HS-5 (cell line): Measurements from ENCODE around the gene TRPM7.
"Not testable (repeated sequence)": the region's sequence is repeated elsewhere in the genome, so short reads cannot be mapped to it uniquely, and the experiment has no call there.

Source experiments
- DNase-seq: peaks from one replicate; pipeline ENCODE4 v3.0.0-alpha.2; 2012; ENCODE audit warnings: low read depth

Gene TRPM7

GRCh38 chr15:50655555-50655954 lies 31.0 kb downstream of the TRPM7 start:
- DNase-seq, result no peak

- DNase-seq, result no peak
Measured at GRCh38 chr15:50653156-50653743, 33.3 kb downstream of the TRPM7 start.

GRCh38 chr15:50652671-50653070 lies 33.9 kb downstream of the TRPM7 start:
- DNase-seq, result no peak

GRCh38 chr15:50641318-50641717 lies 45.3 kb downstream of the TRPM7 start:
- DNase-seq, result no peak

- DNase-seq, result no peak
Measured at GRCh38 chr15:50636146-50636545, 50.5 kb downstream of the TRPM7 start.

GRCh38 chr15:50633653-50634052 lies 52.9 kb downstream of the TRPM7 start:
- no peak for DNase-seq

- DNase-seq, result no peak
Measured at GRCh38 chr15:50628421-50628820, 58.2 kb downstream of the TRPM7 start.

GRCh38 chr15:50627351-50628055 lies 59.1 kb downstream of the TRPM7 start:
- DNase-seq, result no peak

GRCh38 chr15:50624616-50625168 lies 61.9 kb downstream of the TRPM7 start:
- DNase-seq, result no peak

- DNase-seq, result not testable (repeated sequence)
Measured at GRCh38 chr15:50622361-50622943, 64.1 kb downstream of the TRPM7 start.

GRCh38 chr15:50616960-50617359 lies 69.6 kb downstream of the TRPM7 start:
- DNase-seq, result not testable (repeated sequence)

GRCh38 chr15:50616554-50616953 lies 70.0 kb downstream of the TRPM7 start:
- DNase-seq, result not testable (repeated sequence)

- DNase-seq, result no peak
Measured at GRCh38 chr15:50613600-50613999, 73.0 kb downstream of the TRPM7 start.

- no peak for DNase-seq
Measured at GRCh38 chr15:50607129-50607528, 79.5 kb downstream of the TRPM7 start.

- no peak for DNase-seq
Measured at GRCh38 chr15:50605462-50605861, 81.1 kb downstream of the TRPM7 start.

GRCh38 chr15:50602028-50602427 lies 84.6 kb downstream of the TRPM7 start:
- not testable (repeated sequence) for DNase-seq

GRCh38 chr15:50594311-50594710 lies 92.3 kb downstream of the TRPM7 start:
- DNase-seq, result no peak

- no peak for DNase-seq
Measured at GRCh38 chr15:50593761-50594160, 92.8 kb downstream of the TRPM7 start.

- DNase-seq, result no peak
Measured at GRCh38 chr15:50590288-50590687, 96.3 kb downstream of the TRPM7 start.

- no peak for DNase-seq
Measured at GRCh38 chr15:50577492-50577891, 109.1 kb downstream of the TRPM7 start.

- DNase-seq, result no peak
Measured at GRCh38 chr15:50576166-50576565, 110.4 kb downstream of the TRPM7 start.

GRCh38 chr15:50573842-50574241 lies 112.8 kb downstream of the TRPM7 start:
- not testable (repeated sequence) for DNase-seq

GRCh38 chr15:50563756-50564155 lies 122.8 kb downstream of the TRPM7 start:
- no peak for DNase-seq
